ENCODE results near the gene AREG. TPM values are rescaled to one million over a fixed set of nuclear protein-coding genes. Genes with fewer than 3 reads are reported as not detected.

Gene AREG, protein sequence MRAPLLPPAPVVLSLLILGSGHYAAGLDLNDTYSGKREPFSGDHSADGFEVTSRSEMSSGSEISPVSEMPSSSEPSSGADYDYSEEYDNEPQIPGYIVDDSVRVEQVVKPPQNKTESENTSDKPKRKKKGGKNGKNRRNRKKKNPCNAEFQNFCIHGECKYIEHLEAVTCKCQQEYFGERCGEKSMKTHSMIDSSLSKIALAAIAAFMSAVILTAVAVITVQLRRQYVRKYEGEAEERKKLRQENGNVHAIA
- total RNA-seq, result 0.29 TPM in 1 of 2 replicates, not detected in the other

DNA sequence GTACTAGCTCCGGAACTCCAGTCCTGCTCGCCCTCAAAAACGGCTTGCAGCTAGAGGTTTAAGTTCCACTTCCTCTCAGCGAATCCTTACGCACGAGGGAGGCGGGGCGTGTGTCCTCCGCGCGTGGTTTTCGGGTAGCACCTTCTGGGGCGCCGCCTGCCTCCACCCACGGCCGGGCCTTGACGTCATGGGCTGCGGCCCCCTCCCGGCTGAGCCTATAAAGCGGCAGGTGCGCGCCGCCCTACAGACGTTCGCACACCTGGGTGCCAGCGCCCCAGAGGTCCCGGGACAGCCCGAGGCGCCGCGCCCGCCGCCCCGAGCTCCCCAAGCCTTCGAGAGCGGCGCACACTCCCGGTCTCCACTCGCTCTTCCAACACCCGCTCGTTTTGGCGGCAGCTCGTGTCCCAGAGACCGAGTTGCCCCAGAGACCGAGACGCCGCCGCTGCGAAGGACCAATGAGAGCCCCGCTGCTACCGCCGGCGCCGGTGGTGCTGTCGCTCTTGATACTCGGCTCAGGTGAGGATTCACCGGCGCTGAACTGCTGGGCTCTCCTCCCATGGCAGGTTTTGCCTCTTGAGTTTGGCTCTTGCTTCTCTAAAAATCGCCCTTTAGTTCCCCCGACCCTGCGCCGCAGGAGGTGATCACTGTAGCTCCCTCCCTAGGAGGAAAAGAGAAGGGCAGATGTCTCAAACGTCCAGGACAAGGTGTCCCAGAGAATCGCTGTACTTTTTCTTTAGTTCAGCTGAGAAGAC lies at the start of gene AREG:
TSS of gene AREG (plus strand) at position 246 of the 752 bp plus-strand sequence. CDS start at position 456, 210 bp downstream.

Other genes starting within 250 kb of the AREG start
- gene EPGN, start 136.7 kb upstream of the AREG start, total RNA-seq, result 0.15 and 0.17 TPM in 2 replicates
- 0.15 and 0.33 TPM in 2 replicates for gene EREG, start 80.0 kb upstream of the AREG start, total RNA-seq